Measurements from ENCODE around the gene PSME2. TPM values are rescaled to one million over a fixed set of nuclear protein-coding genes. Genes with fewer than 3 reads are reported as not detected.
A peak's percentile ranks its signal among the peaks of the same experiment; 100 is the strongest.

Gene PSME2
- total and polyA plus RNA-seq, 2 of the 13 experiments (the other 11 are each of a cell fraction or from before 2014, with no cell fraction given), result 332 to 716 TPM

- TF ChIP-seq KLF12 (CRISPR knock-in tag; IDR thresholded peaks at IDR 0.05; ENCODE audit: borderline replicate concordance) (peak; percentile 93), RFX3 (CRISPR knock-in tag; IDR thresholded peaks at IDR 0.05) (no peak), ZSCAN5A (CRISPR knock-in tag; IDR thresholded peaks at IDR 0.05; ENCODE audit: borderline replicate concordance) (peak; percentile 81; the same call in 1 of the 2 replicates), ZNF768 (CRISPR knock-in tag; IDR thresholded peaks at IDR 0.05) (peak; percentile 85; the same call in 1 of the 2 replicates), ZNF414 (CRISPR knock-in tag; IDR thresholded peaks at IDR 0.05) (no peak), HCFC1 (IDR thresholded peaks at IDR 0.05; ENCODE audit: low read depth, low read length) (peak; percentile 45), SIX1 (CRISPR knock-in tag; IDR thresholded peaks at IDR 0.05; ENCODE audit: borderline replicate concordance) (peak; percentile 94), ZNF235 (CRISPR knock-in tag; IDR thresholded peaks at IDR 0.05; ENCODE audit: borderline replicate concordance) (peak; percentile 99), HDAC1 (CRISPR knock-in tag; IDR thresholded peaks at IDR 0.05) (no peak), IRF2 (CRISPR knock-in tag; IDR thresholded peaks at IDR 0.05) (peak; percentile 97), RBM22 (optimal IDR thresholded peaks at IDR 0.05; ENCODE audit: low read length) (peak; percentile 3), RNF2 (conservative IDR thresholded peaks at IDR 0.05; ENCODE audit: low read depth) (peak; percentile 100), ZNF660 (CRISPR knock-in tag; IDR thresholded peaks at IDR 0.05; ENCODE audit: borderline replicate concordance, low read depth) (no peak), ZNF747 (CRISPR knock-in tag; IDR thresholded peaks at IDR 0.05; ENCODE audit: borderline replicate concordance) (peak; percentile 89; the same call in 1 of the 2 replicates), HIC2 (CRISPR knock-in tag; IDR thresholded peaks at IDR 0.05; ENCODE audit: low read depth) (no peak; the same call in 1 of the 2 replicates), TEAD3 (CRISPR knock-in tag; optimal IDR thresholded peaks at IDR 0.05; ENCODE audit: borderline replicate concordance) (peak; percentile 94), ERF (CRISPR knock-in tag; IDR thresholded peaks at IDR 0.05) (peak; percentile 98), ZNF883 (CRISPR knock-in tag; IDR thresholded peaks at IDR 0.05; ENCODE audit: not compliant biosample characterization) (peak; percentile 99), FOSL1 (CRISPR knock-in tag; IDR thresholded peaks at IDR 0.05; ENCODE audit: borderline replicate concordance) (no peak), BCL3 (CRISPR knock-in tag; IDR thresholded peaks at IDR 0.05) (peak; percentile 98), ZSCAN20 (CRISPR knock-in tag; IDR thresholded peaks at IDR 0.05; ENCODE audit: borderline replicate concordance) (no peak), ZNF605 (CRISPR knock-in tag; IDR thresholded peaks at IDR 0.05) (peak; percentile 99), ELF1 (CRISPR knock-in tag; IDR thresholded peaks at IDR 0.05) (peak; percentile 96)
These were observed 31.6 kb downstream of the PSME2 start, which contains the start of the genes DCAF11 and NRL (continued) for GRCh38 chr14:24114532-24115421.
